Measurements from ENCODE around the gene FOXA3.

- peak; percentile 59 for TF ChIP-seq POLR2A (IDR thresholded peaks at IDR 0.05; ENCODE audit: low read length)
- peak; percentile 96 for TF ChIP-seq BHLHE40 (IDR thresholded peaks at IDR 0.05; ENCODE audit: low read depth, low read length)
- no peak for TF ChIP-seq CTCF (IDR thresholded peaks at IDR 0.05)
- peak; percentile 56; the same call in 1 of the 2 replicates for TF ChIP-seq PHF8 (IDR thresholded peaks at IDR 0.05; ENCODE audit: borderline replicate concordance, low read depth)
These were observed 1.4 kb upstream of the FOXA3 start, which contains the start of gene SYMPK for GRCh38 chr19:45862564-45863334.
